ENCODE measurements around the gene NEK6.

DNA sequence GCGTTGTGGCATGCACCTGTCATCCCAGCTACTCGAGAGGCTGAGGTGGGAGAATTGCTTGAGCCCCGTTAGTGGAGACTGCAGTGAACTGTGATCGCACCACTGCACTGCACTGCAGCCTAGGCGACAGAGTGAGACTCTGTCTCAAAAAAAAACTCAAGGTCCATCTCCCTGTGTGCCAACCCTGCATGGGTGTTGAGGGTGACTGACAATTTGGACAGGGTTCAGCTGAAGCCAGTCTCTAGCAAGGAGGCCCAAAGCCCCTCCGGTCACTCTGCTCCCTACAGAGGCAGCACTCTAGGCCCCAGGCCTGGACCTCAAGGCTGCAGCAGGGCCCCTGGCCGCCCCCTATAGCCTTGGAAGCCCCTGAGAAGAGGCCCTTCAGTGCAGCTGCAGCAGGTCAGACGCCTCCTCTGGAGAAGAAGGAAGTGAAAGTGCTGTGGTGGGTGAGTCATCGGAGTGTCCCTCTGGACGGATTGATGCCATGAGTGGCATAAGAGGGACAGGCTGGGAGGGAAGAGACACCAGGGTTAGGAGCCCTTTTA, 39.2 kb upstream of the NEK6 start:
- TF ChIP-seq YY1 (IDR thresholded peaks at IDR 0.05; ENCODE audit: low read depth) (no peak), EP300 (IDR thresholded peaks at IDR 0.05; ENCODE audit: borderline replicate concordance) (no peak), CREB1 (IDR thresholded peaks at IDR 0.05; ENCODE audit: low read depth) (no peak), REST (IDR thresholded peaks at IDR 0.05; ENCODE audit: low read depth) (no peak), RAD21 (IDR thresholded peaks at IDR 0.05; ENCODE audit: low read depth) (no peak), FOXM1 (IDR thresholded peaks at IDR 0.05; ENCODE audit: borderline replicate concordance, low read depth) (no peak)

Measured in Ishikawa (cell line).